GM19452 (cell line): ENCODE measurements around the gene GARS1.
A peak's percentile ranks its signal among the peaks of the same experiment; 100 is the strongest.
"Not testable (repeated sequence)": the region's sequence is repeated elsewhere in the genome, so short reads cannot be mapped to it uniquely, and the experiment has no call there.

Experiments used
- ATAC-seq: cut with Tn5 transposase; IDR thresholded peaks from one replicate; pipeline ENCODE4 v1.9.1; 2021; ENCODE audit not compliant: unreplicated experiment

The GARS1 gene

GRCh38 chr7:30570238-30570637 is 24.4 kb upstream of the GARS1 start:
- not testable (repeated sequence) for ATAC-seq

- no peak for ATAC-seq
These were observed 22.4 kb upstream of the GARS1 start for GRCh38 chr7:30572212-30572841.

GRCh38 chr7:30575910-30576309 is 18.8 kb upstream of the GARS1 start:
- no peak for ATAC-seq

GRCh38 chr7:30583181-30583580 is 11.5 kb upstream of the GARS1 start:
- ATAC-seq, result no peak

- ATAC-seq, result no peak
These were observed 10.3 kb upstream of the GARS1 start for GRCh38 chr7:30584415-30584814.

GRCh38 chr7:30584965-30585364 is 9.7 kb upstream of the GARS1 start:
- ATAC-seq, result no peak

GRCh38 chr7:30585675-30586074 is 9.0 kb upstream of the GARS1 start:
- ATAC-seq, result no peak

GRCh38 chr7:30587547-30587946 is 7.1 kb upstream of the GARS1 start:
- not testable (repeated sequence) for ATAC-seq

- no peak for ATAC-seq
These were observed 5.6 kb upstream of the GARS1 start for GRCh38 chr7:30589111-30589510.

- peak; percentile 36 for ATAC-seq
These were observed 584 bp upstream of the GARS1 start for GRCh38 chr7:30594048-30594539.

GRCh38 chr7:30595436-30596013 is 847 bp downstream of the GARS1 start:
- no peak for ATAC-seq

- no peak for ATAC-seq
These were observed 1.4 kb downstream of the GARS1 start for GRCh38 chr7:30596014-30596641.

- no peak for ATAC-seq
These were observed 2.0 kb downstream of the GARS1 start for GRCh38 chr7:30596721-30597120.

GRCh38 chr7:30598121-30598876 is 3.6 kb downstream of the GARS1 start:
- ATAC-seq, result no peak

- ATAC-seq, result no peak
These were observed 10.2 kb downstream of the GARS1 start for GRCh38 chr7:30604901-30605300.

GRCh38 chr7:30605832-30606231 is 11.2 kb downstream of the GARS1 start:
- no peak for ATAC-seq

- no peak for ATAC-seq
These were observed 18.1 kb downstream of the GARS1 start for GRCh38 chr7:30612658-30613265.

- ATAC-seq, result no peak
These were observed 19.0 kb downstream of the GARS1 start for GRCh38 chr7:30613366-30614325.

- ATAC-seq, result no peak
These were observed 21.6 kb downstream of the GARS1 start for GRCh38 chr7:30616318-30616717.

- no peak for ATAC-seq
These were observed 22.7 kb downstream of the GARS1 start for GRCh38 chr7:30617359-30617758.
